Measurements from ENCODE around the gene DENND4A. TPM values are rescaled to one million over a fixed set of nuclear protein-coding genes. Genes with fewer than 3 reads are reported as not detected.

The DENND4A gene
- total and polyA plus RNA-seq, 4 donors, result 25.0 to 69.6 (median 38.7) TPM

DNA sequence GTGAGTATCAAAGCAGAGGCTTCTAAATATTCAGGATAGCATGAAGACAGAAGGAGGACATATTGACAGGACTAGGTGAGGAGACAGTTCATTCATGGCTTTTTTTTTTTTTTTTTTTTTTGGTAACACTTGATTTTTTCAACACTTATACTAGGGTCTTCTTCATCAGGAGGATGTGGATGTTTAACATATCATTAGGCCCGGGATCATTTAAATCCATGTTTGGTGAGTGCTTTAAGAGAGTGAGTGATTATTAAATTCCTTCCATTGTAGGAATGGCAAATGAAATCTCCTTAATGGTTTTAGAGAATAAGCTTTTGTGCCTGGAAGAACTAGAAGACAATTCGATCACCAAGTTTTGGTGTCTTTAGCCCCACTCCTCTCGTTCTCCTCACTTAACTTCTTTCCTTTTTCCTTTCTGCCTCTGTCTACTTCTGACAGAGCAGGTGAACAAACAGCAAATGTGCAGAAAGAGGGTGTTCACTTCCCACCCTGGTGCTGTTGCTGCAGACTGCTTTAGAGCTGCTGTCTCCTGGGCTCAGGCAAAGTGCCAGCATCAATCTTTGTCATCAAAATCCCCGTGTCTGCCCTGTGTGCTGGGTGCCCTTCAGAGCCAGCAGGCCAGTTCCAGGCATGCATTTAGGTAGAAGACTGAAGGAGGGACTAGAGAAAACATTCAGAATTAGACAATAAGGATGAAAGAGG lies 41.6 kb upstream of the DENND4A start:
- Histone ChIP-seq H3K4me3 (ENCODE audit: low read depth, low read length) (no peak overlapping the region), H3K4me1 (ENCODE audit: control insufficient read depth, insufficient read depth, low read length) (peaks cover 19% of the 10 kb centered on the region), H3K36me3 (ENCODE audit: control insufficient read depth, insufficient read depth, low read length) (no peaks in the 10 kb centered on the region), H3K9me3 (ENCODE audit: control insufficient read depth, insufficient read depth, low read length) (no peaks in the 10 kb centered on the region), H3K27me3 (ENCODE audit: control insufficient read depth, insufficient read depth, low read length) (no peaks in the 10 kb centered on the region), H3K27ac (ENCODE audit: low read depth, low read length) (peak overlapping the region; percentile 88)
- 40% methylated on average over 3 of the region's 4 CpGs for WGBS (ENCODE audit: insufficient coverage)
- DNase-seq (ENCODE audit: low read depth in 4 of 6, low spot score in 6 of 6), result peak in 2 of 6 donors; percentile 4 to 60

DNA sequence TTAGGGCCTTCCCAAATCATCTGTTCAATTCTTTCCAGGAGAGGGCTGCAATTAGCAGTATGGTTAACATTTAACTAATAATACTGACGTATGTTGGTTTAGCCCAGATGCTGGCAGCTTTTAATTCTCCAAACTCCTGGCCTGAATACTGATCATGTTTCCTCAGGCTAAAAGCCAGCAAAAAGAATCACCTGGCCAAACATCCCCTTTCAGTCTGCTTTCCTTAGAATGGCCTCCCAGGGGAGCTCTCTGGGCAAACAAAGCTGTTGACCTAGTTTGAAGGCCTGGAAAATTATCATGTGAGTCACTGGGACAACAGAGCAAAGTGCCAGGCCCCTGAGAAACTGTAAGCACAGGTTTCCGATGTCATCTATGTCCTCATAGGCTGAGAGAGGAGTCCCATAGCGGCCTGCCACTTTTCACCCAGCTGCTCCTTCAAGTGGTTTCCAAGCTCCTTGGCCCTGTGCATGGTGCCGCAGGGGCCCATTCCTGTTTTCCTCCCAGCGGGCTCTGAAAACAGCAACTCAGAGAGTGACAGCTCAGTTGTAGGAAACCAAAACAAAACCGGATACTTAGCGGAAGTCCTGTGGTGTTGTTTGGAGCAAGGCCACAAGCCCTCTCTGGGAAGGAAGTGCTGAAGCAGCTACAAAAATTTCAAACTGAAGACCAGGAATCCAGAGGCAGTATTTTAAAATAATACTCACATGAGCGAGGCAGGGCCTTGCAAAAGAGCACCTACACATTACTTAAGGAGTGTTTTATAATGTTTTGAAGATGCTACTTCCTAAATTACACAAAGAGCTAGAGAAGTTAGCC lies 40.7 kb upstream of the DENND4A start:
- Histone ChIP-seq H3K27ac (ENCODE audit: low read depth, low read length) (peak overlapping the region; percentile 88), H3K36me3 (ENCODE audit: control insufficient read depth, insufficient read depth, low read length) (no peaks in the 10 kb centered on the region), H3K9me3 (ENCODE audit: control insufficient read depth, insufficient read depth, low read length) (no peaks in the 10 kb centered on the region), H3K4me1 (ENCODE audit: control insufficient read depth, insufficient read depth, low read length) (peaks cover 19% of the 10 kb centered on the region), H3K4me3 (ENCODE audit: low read depth, low read length) (no peak overlapping the region), H3K27me3 (ENCODE audit: control insufficient read depth, insufficient read depth, low read length) (no peaks in the 10 kb centered on the region)
- DNase-seq (ENCODE audit: low read depth in 4 of 6, low spot score in 6 of 6), result peak; percentile 64 to 95 (median 70)
- 18% methylated on average over 6 of the region's 8 CpGs for WGBS (ENCODE audit: insufficient coverage)

GRCh38 chr15:65829130-65829764 lies 37.2 kb upstream of the DENND4A start:
- Histone ChIP-seq H3K36me3 (ENCODE audit: control insufficient read depth, insufficient read depth, low read length) (no peaks in the 10 kb centered on the region), H3K27me3 (ENCODE audit: control insufficient read depth, insufficient read depth, low read length) (no peaks in the 10 kb centered on the region), H3K9me3 (ENCODE audit: control insufficient read depth, insufficient read depth, low read length) (no peaks in the 10 kb centered on the region), H3K4me3 (ENCODE audit: low read depth, low read length) (no peak overlapping the region), H3K27ac (ENCODE audit: low read depth, low read length) (no peak overlapping the region), H3K4me1 (ENCODE audit: control insufficient read depth, insufficient read depth, low read length) (peaks cover 15% of the 10 kb centered on the region)
- 100% methylated on average over 3 of the region's 7 CpGs for WGBS (ENCODE audit: insufficient coverage)
- peak in 2 of 6 donors; percentile 41 to 61 for DNase-seq (ENCODE audit: low read depth in 4 of 6, low spot score in 6 of 6)

GRCh38 chr15:65828585-65828984 lies 36.5 kb upstream of the DENND4A start:
- no peak overlapping the region for H3K27ac ChIP-seq (ENCODE audit: low read depth, low read length)
- H3K36me3 ChIP-seq (ENCODE audit: control insufficient read depth, insufficient read depth, low read length), result no peaks in the 10 kb centered on the region
- no peaks in the 10 kb centered on the region for H3K27me3 ChIP-seq (ENCODE audit: control insufficient read depth, insufficient read depth, low read length)
- no peak for DNase-seq (ENCODE audit: low read depth in 4 of 6, low spot score in 6 of 6)
- H3K4me1 ChIP-seq (ENCODE audit: control insufficient read depth, insufficient read depth, low read length), result peaks cover 10% of the 10 kb centered on the region
- no peaks in the 10 kb centered on the region for H3K9me3 ChIP-seq (ENCODE audit: control insufficient read depth, insufficient read depth, low read length)
- no peak overlapping the region for H3K4me3 ChIP-seq (ENCODE audit: low read depth, low read length)
- no CpG with 5 or more reads among the region's 2 CpGs for WGBS (ENCODE audit: insufficient coverage)

DNA sequence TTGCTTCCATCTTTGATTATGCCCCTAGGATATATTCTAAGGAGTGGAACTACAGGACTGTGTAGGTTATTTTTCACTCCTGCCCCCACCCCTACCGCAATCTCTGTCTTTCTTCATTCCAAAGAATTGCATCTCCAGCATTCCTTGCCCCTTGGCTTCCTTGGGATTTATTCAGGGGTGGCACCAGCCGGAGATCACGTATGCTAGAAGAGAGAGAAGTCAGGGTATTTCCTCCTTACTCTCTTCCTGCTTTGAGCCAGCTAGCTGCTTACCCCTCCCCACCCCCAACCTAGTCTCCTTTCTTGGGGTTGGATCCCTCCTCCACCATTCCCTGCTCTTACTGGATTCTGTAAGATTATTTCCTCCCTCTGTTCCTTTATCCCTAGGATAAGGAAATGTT lies 35.0 kb upstream of the DENND4A start:
- WGBS (ENCODE audit: insufficient coverage), result no CpG with 5 or more reads among the region's 3 CpGs
- no peaks in the 10 kb centered on the region for H3K36me3 ChIP-seq (ENCODE audit: control insufficient read depth, insufficient read depth, low read length)
- H3K4me3 ChIP-seq (ENCODE audit: low read depth, low read length), result no peak overlapping the region

GRCh38 chr15:65824941-65825544 lies 33.0 kb upstream of the DENND4A start:
- 60% methylated on average over 2 of the region's 5 CpGs for WGBS (ENCODE audit: insufficient coverage)
- Histone ChIP-seq H3K27ac (ENCODE audit: low read depth, low read length) (no peak overlapping the region), H3K36me3 (ENCODE audit: control insufficient read depth, insufficient read depth, low read length) (no peaks in the 10 kb centered on the region), H3K4me1 (ENCODE audit: control insufficient read depth, insufficient read depth, low read length) (no peaks in the 10 kb centered on the region), H3K27me3 (ENCODE audit: control insufficient read depth, insufficient read depth, low read length) (no peaks in the 10 kb centered on the region), H3K9me3 (ENCODE audit: control insufficient read depth, insufficient read depth, low read length) (no peaks in the 10 kb centered on the region), H3K4me3 (ENCODE audit: low read depth, low read length) (no peak overlapping the region)
- no peak for DNase-seq (ENCODE audit: low read depth in 4 of 6, low spot score in 6 of 6)

More for the DNA sequence above, 35.0 kb upstream of the DENND4A start:
- Histone ChIP-seq H3K4me1 (ENCODE audit: control insufficient read depth, insufficient read depth, low read length) (peaks cover 3% of the 10 kb centered on the region), H3K27ac (ENCODE audit: low read depth, low read length) (no peak overlapping the region), H3K9me3 (ENCODE audit: control insufficient read depth, insufficient read depth, low read length) (no peaks in the 10 kb centered on the region), H3K27me3 (ENCODE audit: control insufficient read depth, insufficient read depth, low read length) (no peaks in the 10 kb centered on the region)
- DNase-seq (ENCODE audit: low read depth in 4 of 6, low spot score in 6 of 6), result no peak

- H3K36me3 ChIP-seq (ENCODE audit: control insufficient read depth, insufficient read depth, low read length), result no peaks in the 10 kb centered on the region
- H3K27ac ChIP-seq (ENCODE audit: low read depth, low read length), result no peak overlapping the region
- no peak overlapping the region for H3K4me3 ChIP-seq (ENCODE audit: low read depth, low read length)
- DNase-seq (ENCODE audit: low read depth in 4 of 6, low spot score in 6 of 6), result peak in 3 of 6 donors; percentile 45 to 81 (median 80)
- H3K27me3 ChIP-seq (ENCODE audit: control insufficient read depth, insufficient read depth, low read length), result no peaks in the 10 kb centered on the region
- no peaks in the 10 kb centered on the region for H3K4me1 ChIP-seq (ENCODE audit: control insufficient read depth, insufficient read depth, low read length)
- 67% methylated on average over 3 of the region's 7 CpGs for WGBS (ENCODE audit: insufficient coverage)
- H3K9me3 ChIP-seq (ENCODE audit: control insufficient read depth, insufficient read depth, low read length), result no peaks in the 10 kb centered on the region
Observed at GRCh38 chr15:65824031-65824743, 32.1 kb upstream of the DENND4A start.

- no peak overlapping the region for H3K4me3 ChIP-seq (ENCODE audit: low read depth, low read length)
- H3K4me1 ChIP-seq (ENCODE audit: control insufficient read depth, insufficient read depth, low read length), result no peaks in the 10 kb centered on the region
- no peak overlapping the region for H3K27ac ChIP-seq (ENCODE audit: low read depth, low read length)
- H3K9me3 ChIP-seq (ENCODE audit: control insufficient read depth, insufficient read depth, low read length), result no peaks in the 10 kb centered on the region
- DNase-seq (ENCODE audit: low read depth in 4 of 6, low spot score in 6 of 6), result peak in 2 of 6 donors; percentile 45 to 57
- no peaks in the 10 kb centered on the region for H3K36me3 ChIP-seq (ENCODE audit: control insufficient read depth, insufficient read depth, low read length)
- 80% methylated on average over 1 of the region's 3 CpGs for WGBS (ENCODE audit: insufficient coverage)
- H3K27me3 ChIP-seq (ENCODE audit: control insufficient read depth, insufficient read depth, low read length), result no peaks in the 10 kb centered on the region
Observed at GRCh38 chr15:65822316-65822715, 30.2 kb upstream of the DENND4A start.

DNA sequence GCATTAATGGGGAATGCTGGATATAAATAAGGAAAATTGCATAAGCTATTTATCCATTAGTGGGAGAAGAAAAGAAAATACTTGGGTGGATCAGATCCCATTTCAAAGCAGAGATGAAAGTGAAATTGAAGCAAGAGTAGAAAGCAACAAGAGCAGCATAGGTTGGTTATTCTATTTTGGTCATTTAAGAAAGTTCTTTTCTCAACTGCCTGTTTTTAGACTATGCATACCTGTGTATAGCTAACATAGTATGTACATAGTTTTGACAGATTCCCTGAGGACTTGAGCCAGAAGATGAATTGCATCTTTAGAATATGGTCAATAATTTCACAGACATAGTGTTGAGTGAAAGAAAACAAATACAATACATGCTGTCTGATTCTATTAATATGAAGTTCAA lies 29.0 kb upstream of the DENND4A start:
- Histone ChIP-seq H3K9me3 (ENCODE audit: control insufficient read depth, insufficient read depth, low read length) (no peaks in the 10 kb centered on the region), H3K4me3 (ENCODE audit: low read depth, low read length) (no peak overlapping the region), H3K27me3 (ENCODE audit: control insufficient read depth, insufficient read depth, low read length) (no peaks in the 10 kb centered on the region), H3K4me1 (ENCODE audit: control insufficient read depth, insufficient read depth, low read length) (no peaks in the 10 kb centered on the region), H3K27ac (ENCODE audit: low read depth, low read length) (no peak overlapping the region), H3K36me3 (ENCODE audit: control insufficient read depth, insufficient read depth, low read length) (no peaks in the 10 kb centered on the region)
- DNase-seq (ENCODE audit: low read depth in 4 of 6, low spot score in 6 of 6), result no peak

All from spinal cord (tissue), 10 donors.